Body of pancreas (tissue), 4 donors: ENCODE data around the gene TCHHL1.

Source experiments
- POLR2A ChIP-seq, 3 donors: fragments of 450-650 bp; IDR thresholded peaks; one replicate each; pipeline ENCODE4 v1.6.1; 2016; ENCODE audit warnings: antibody characterized with exemption in 3 of 3, mild to moderate bottlenecking in 2 of 3
- TF ChIP-seq, protein P1 (sequence below), 7 experiments: fragments of 450-650 bp in 4 of 7; fragments of 200-600 bp in 3 of 7; sonication (generic) in 3 of 7; IDR thresholded peaks; one replicate each; pipeline ENCODE4 v1.5.1; 2016 to 2019; ENCODE audit warnings: antibody characterized with exemption in 7 of 7

DNA sequence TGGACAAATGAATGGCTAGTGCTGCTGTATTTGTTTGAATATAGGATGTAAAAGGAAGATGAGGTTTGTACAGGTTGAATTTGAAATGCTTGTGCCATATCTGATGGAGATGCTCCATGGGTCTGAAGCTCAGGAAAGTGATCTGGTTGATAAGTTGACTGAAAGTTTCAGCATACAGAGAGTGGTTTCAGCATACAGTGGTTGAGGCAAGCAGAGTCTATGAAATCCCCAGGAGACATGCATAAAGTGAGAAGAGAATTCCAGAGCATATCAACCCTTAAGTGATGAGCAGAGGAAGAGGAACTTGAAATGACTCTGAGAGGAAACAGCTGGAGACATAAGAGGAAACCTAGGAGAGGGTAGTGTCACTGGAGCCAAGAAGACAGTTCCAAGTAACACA, 21.7 kb downstream of the TCHHL1 start:
- TF ChIP-seq POLR2A (IDR thresholded peaks at IDR 0.05): no peak
- TF ChIP-seq, protein P1, sequence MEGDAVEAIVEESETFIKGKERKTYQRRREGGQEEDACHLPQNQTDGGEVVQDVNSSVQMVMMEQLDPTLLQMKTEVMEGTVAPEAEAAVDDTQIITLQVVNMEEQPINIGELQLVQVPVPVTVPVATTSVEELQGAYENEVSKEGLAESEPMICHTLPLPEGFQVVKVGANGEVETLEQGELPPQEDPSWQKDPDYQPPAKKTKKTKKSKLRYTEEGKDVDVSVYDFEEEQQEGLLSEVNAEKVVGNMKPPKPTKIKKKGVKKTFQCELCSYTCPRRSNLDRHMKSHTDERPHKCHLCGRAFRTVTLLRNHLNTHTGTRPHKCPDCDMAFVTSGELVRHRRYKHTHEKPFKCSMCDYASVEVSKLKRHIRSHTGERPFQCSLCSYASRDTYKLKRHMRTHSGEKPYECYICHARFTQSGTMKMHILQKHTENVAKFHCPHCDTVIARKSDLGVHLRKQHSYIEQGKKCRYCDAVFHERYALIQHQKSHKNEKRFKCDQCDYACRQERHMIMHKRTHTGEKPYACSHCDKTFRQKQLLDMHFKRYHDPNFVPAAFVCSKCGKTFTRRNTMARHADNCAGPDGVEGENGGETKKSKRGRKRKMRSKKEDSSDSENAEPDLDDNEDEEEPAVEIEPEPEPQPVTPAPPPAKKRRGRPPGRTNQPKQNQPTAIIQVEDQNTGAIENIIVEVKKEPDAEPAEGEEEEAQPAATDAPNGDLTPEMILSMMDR (IDR thresholded peaks at IDR 0.05): no peak
